Thyroid gland (tissue), 4 donors: ENCODE data around the gene SIPA1L3. TPM values are rescaled to one million over a fixed set of nuclear protein-coding genes. Genes with fewer than 3 reads are reported as not detected.

Experiments used
- DNase-seq, 2 donors: peaks; one replicate each; pipeline ENCODE4 v3.0.0-alpha.2; 2019
- H3K27ac ChIP-seq, 3 donors: fragments of 200-600 bp; sonication (generic); 1 replicate in 2 of 3; 2 replicates in 1 of 3; pipeline ENCODE4 v1.5.1; 2016 to 2019; ENCODE audit warnings: mild to moderate bottlenecking in 1 of 3, moderate library complexity in 1 of 3
- H3K27me3 ChIP-seq: fragments of 200-600 bp; sonication (generic); one replicate; pipeline ENCODE4 v1.5.1; 2019
- H3K36me3 ChIP-seq, 2 donors: fragments of 200-600 bp; sonication (generic); one replicate each; pipeline ENCODE4 v1.5.1; 2016 to 2019
- H3K4me1 ChIP-seq, 2 donors: fragments of 200-600 bp; sonication (generic); one replicate each; pipeline ENCODE4 v1.5.1; 2017 to 2019
- H3K4me3 ChIP-seq, 3 donors: fragments of 200-600 bp; sonication (generic); replicated peaks in 1 of 3; 1 replicate in 2 of 3; 2 replicates in 1 of 3; pipeline ENCODE4 v1.5.1; 2016; ENCODE audit warnings: mild to moderate bottlenecking in 1 of 3
- H3K9me3 ChIP-seq: fragments of 200-600 bp; sonication (generic); one replicate; pipeline ENCODE4 v1.5.1; 2017
- POLR2A ChIP-seq, 2 donors: fragments of 450-650 bp; IDR thresholded peaks; one replicate each; pipeline ENCODE4 v1.6.1; 2017; ENCODE audit warnings: antibody characterized with exemption in 2 of 2, mild to moderate bottlenecking in 2 of 2, moderate library complexity in 1 of 2
- WGBS, 2 donors: methylation state at CpG; one replicate each; pipeline ENCODE4 v1.1.5; 2017; 5-methylcytosine and 5-hydroxymethylcytosine counted together
- intact Hi-C: fragments of 100-400 bp; cut with DNase I; formaldehyde crosslinking; loops from one replicate; pipeline ENCODE4 v1.15.1; 2023
- total RNA-seq, 4 donors: library from RNA; depleted of rRNA; stranded (reverse); fragments of >200 nt; gene quantifications; one replicate each; pipeline ENCODE4 v1.2.3, GENCODE V29; 2016
- TF ChIP-seq, protein P1 (sequence below), 6 experiments: fragments of 200-600 bp in 3 of 6; fragments of 450-650 bp in 3 of 6; sonication (generic) in 3 of 6; IDR thresholded peaks; one replicate each; pipeline ENCODE4 v1.5.1; 2016 to 2019; ENCODE audit warnings: antibody characterized with exemption in 6 of 6, mild to moderate bottlenecking in 2 of 6, inconsistent platforms in 1 of 6, moderate library complexity in 1 of 6

SIPA1L3 gene
- total RNA-seq, 4 donors from 2014 or later: 39.4 to 130 (median 116) TPM

GRCh38 chr19:38036707-38037611 is 130.0 kb downstream of the SIPA1L3 start:
- 46 to 53% methylated on average over 17 of the region's 18 CpGs for WGBS, 2 donors
- intact Hi-C loops: no loop called here
- Histone ChIP-seq H3K4me1 (peaks cover 36 to 46% of the 10 kb centered on the region in 2 donors), H3K27me3 (no peaks in the 10 kb centered on the region), H3K36me3 (no peaks in the 10 kb centered on the region), H3K9me3 (no peaks in the 10 kb centered on the region), H3K27ac (peak overlapping the region; percentile 61 to 83 (median 69)), H3K4me3 (no peak overlapping the region)
- TF ChIP-seq, protein P1, sequence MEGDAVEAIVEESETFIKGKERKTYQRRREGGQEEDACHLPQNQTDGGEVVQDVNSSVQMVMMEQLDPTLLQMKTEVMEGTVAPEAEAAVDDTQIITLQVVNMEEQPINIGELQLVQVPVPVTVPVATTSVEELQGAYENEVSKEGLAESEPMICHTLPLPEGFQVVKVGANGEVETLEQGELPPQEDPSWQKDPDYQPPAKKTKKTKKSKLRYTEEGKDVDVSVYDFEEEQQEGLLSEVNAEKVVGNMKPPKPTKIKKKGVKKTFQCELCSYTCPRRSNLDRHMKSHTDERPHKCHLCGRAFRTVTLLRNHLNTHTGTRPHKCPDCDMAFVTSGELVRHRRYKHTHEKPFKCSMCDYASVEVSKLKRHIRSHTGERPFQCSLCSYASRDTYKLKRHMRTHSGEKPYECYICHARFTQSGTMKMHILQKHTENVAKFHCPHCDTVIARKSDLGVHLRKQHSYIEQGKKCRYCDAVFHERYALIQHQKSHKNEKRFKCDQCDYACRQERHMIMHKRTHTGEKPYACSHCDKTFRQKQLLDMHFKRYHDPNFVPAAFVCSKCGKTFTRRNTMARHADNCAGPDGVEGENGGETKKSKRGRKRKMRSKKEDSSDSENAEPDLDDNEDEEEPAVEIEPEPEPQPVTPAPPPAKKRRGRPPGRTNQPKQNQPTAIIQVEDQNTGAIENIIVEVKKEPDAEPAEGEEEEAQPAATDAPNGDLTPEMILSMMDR (IDR thresholded peaks at IDR 0.05): no peak
- no peak for TF ChIP-seq POLR2A (IDR thresholded peaks at IDR 0.05)
- peak; percentile 75 to 76 for DNase-seq

GRCh38 chr19:38039966-38040365 is 133.0 kb downstream of the SIPA1L3 start:
- no peak for TF ChIP-seq POLR2A (IDR thresholded peaks at IDR 0.05)
- TF ChIP-seq, protein P1 (IDR thresholded peaks at IDR 0.05): no peak
- Histone ChIP-seq H3K4me1 (peaks cover 24 to 27% of the 10 kb centered on the region in 2 donors), H3K27ac (no peak overlapping the region), H3K9me3 (no peaks in the 10 kb centered on the region), H3K4me3 (no peak overlapping the region), H3K36me3 (no peaks in the 10 kb centered on the region), H3K27me3 (no peaks in the 10 kb centered on the region)
- intact Hi-C loops: no loop called here
- DNase-seq: no peak
- 93 to 98% methylated on average over 6 of the region's 6 CpGs for WGBS, 2 donors

- no peaks in the 10 kb centered on the region for H3K27me3 ChIP-seq
- H3K9me3 ChIP-seq: no peaks in the 10 kb centered on the region
- TF ChIP-seq POLR2A (IDR thresholded peaks at IDR 0.05): no peak
- TF ChIP-seq, protein P1 (IDR thresholded peaks at IDR 0.05): no peak
- peaks cover 9 to 10% of the 10 kb centered on the region in 2 donors for H3K4me1 ChIP-seq
- no peak overlapping the region for H3K27ac ChIP-seq
- 98 to 99% methylated on average over 2 of the region's 2 CpGs for WGBS, 2 donors
- no peak overlapping the region for H3K4me3 ChIP-seq
- no peak for DNase-seq
- no peaks in the 10 kb centered on the region for H3K36me3 ChIP-seq
- intact Hi-C loops: no loop called here
These were observed 135.1 kb downstream of the SIPA1L3 start for GRCh38 chr19:38042132-38042531.

DNA sequence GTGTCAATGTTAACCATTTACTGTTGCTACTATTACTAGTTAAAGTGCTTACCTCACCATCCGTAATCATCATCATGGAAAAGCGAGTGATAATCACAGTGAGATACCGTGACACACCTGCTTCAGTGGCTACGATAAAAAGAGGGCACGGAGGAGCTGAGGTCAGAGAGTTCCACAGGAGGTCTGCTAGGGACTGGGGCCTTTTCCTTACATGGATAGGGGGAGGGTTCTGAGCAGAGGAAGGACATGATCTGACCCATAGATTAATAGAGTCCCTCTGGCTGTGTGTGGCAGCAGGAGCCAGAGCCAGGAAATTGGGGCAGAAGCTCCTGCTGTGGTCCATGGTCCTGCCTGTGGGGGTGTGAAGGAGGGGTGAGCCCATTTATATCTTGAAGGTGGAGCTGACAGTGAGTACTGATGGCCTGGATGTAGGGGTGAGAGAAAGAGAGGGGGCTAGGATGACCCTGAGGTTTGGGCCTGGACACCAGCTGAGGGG is 136.7 kb downstream of the SIPA1L3 start:
- H3K4me3 ChIP-seq: no peak overlapping the region
- H3K36me3 ChIP-seq: no peaks in the 10 kb centered on the region
- no peak overlapping the region for H3K27ac ChIP-seq
- no peaks in the 10 kb centered on the region for H3K4me1 ChIP-seq
- 95 to 96% methylated on average over 5 of the region's 5 CpGs for WGBS, 2 donors
- H3K27me3 ChIP-seq: no peaks in the 10 kb centered on the region
- no peak for DNase-seq
- intact Hi-C loops: no loop called here
- TF ChIP-seq, protein P1 (IDR thresholded peaks at IDR 0.05): no peak
- no peak for TF ChIP-seq POLR2A (IDR thresholded peaks at IDR 0.05)
- no peaks in the 10 kb centered on the region for H3K9me3 ChIP-seq
